ENCODE data around the gene ERBB3. TPM values are rescaled to one million over a fixed set of nuclear protein-coding genes. Genes with fewer than 3 reads are reported as not detected.

Gene ERBB3
- total and polyA plus RNA-seq, 2 donors = 1.4 to 4.3 TPM

GRCh38 chr12:56084958-56085543 is 5.1 kb downstream of the ERBB3 start:
- Histone ChIP-seq H3K36me3 (ENCODE audit: control insufficient read depth in 2 of 2, insufficient read depth in 2 of 2, low read length in 1 of 2) (no peaks in the 10 kb centered on the region), H3K4me1 (ENCODE audit: control insufficient read depth in 2 of 2, insufficient read depth in 2 of 2, low read length in 2 of 2) (peaks cover 6 to 8% of the 10 kb centered on the region in 2 donors), H3K9me3 (ENCODE audit: control insufficient read depth in 2 of 2, insufficient read depth in 1 of 2, low read length in 1 of 2) (peaks cover 0 to 8% of the 10 kb centered on the region in 2 donors), H3K27ac (ENCODE audit: low read depth in 1 of 2, low read length in 1 of 2) (no peak overlapping the region), H3K4me3 (ENCODE audit: low read length in 2 of 2) (no peak overlapping the region), H3K27me3 (ENCODE audit: control insufficient read depth in 2 of 2, insufficient read depth in 1 of 2, low read length in 1 of 2) (peaks cover 14 to 48% of the 10 kb centered on the region in 2 donors)
- 91% methylated on average over 15 of the region's 15 CpGs for WGBS
- peak in 1 of 9 donors; percentile 26 for DNase-seq (ENCODE audit: low read depth in 6 of 9, low spot score in 9 of 9)

GRCh38 chr12:56086096-56086495 is 6.1 kb downstream of the ERBB3 start:
- H3K36me3 ChIP-seq (ENCODE audit: control insufficient read depth in 2 of 2, insufficient read depth in 2 of 2, low read length in 1 of 2) = no peaks in the 10 kb centered on the region
- no peak overlapping the region for H3K4me3 ChIP-seq (ENCODE audit: low read length in 2 of 2)
- H3K4me1 ChIP-seq (ENCODE audit: control insufficient read depth in 2 of 2, insufficient read depth in 2 of 2, low read length in 2 of 2) = no peaks in the 10 kb centered on the region
- peaks cover 3 to 38% of the 10 kb centered on the region in 2 donors for H3K27me3 ChIP-seq (ENCODE audit: control insufficient read depth in 2 of 2, insufficient read depth in 1 of 2, low read length in 1 of 2)
- no peaks in the 10 kb centered on the region for H3K9me3 ChIP-seq (ENCODE audit: control insufficient read depth in 2 of 2, insufficient read depth in 1 of 2, low read length in 1 of 2)
- 89% methylated on average over 3 of the region's 3 CpGs for WGBS
- DNase-seq (ENCODE audit: low read depth in 6 of 9, low spot score in 9 of 9) = no peak
- no peak overlapping the region for H3K27ac ChIP-seq (ENCODE audit: low read depth in 1 of 2, low read length in 1 of 2)

GRCh38 chr12:56086608-56087007 is 6.6 kb downstream of the ERBB3 start:
- Histone ChIP-seq H3K36me3 (ENCODE audit: control insufficient read depth in 2 of 2, insufficient read depth in 2 of 2, low read length in 1 of 2) (no peaks in the 10 kb centered on the region), H3K27ac (ENCODE audit: low read depth in 1 of 2, low read length in 1 of 2) (no peak overlapping the region), H3K4me3 (ENCODE audit: low read length in 2 of 2) (no peak overlapping the region), H3K4me1 (ENCODE audit: control insufficient read depth in 2 of 2, insufficient read depth in 2 of 2, low read length in 2 of 2) (no peaks in the 10 kb centered on the region), H3K9me3 (ENCODE audit: control insufficient read depth in 2 of 2, insufficient read depth in 1 of 2, low read length in 1 of 2) (no peaks in the 10 kb centered on the region), H3K27me3 (ENCODE audit: control insufficient read depth in 2 of 2, insufficient read depth in 1 of 2, low read length in 1 of 2) (peaks cover 0 to 32% of the 10 kb centered on the region in 2 donors)
- DNase-seq (ENCODE audit: low read depth in 6 of 9, low spot score in 9 of 9) = no peak
- 93% methylated on average over 6 of the region's 6 CpGs for WGBS

- Histone ChIP-seq H3K27me3 (ENCODE audit: control insufficient read depth in 2 of 2, insufficient read depth in 1 of 2, low read length in 1 of 2) (peaks cover 0 to 26% of the 10 kb centered on the region in 2 donors), H3K27ac (ENCODE audit: low read depth in 1 of 2, low read length in 1 of 2) (no peak overlapping the region), H3K4me1 (ENCODE audit: control insufficient read depth in 2 of 2, insufficient read depth in 2 of 2, low read length in 2 of 2) (no peaks in the 10 kb centered on the region), H3K36me3 (ENCODE audit: control insufficient read depth in 2 of 2, insufficient read depth in 2 of 2, low read length in 1 of 2) (no peaks in the 10 kb centered on the region), H3K9me3 (ENCODE audit: control insufficient read depth in 2 of 2, insufficient read depth in 1 of 2, low read length in 1 of 2) (no peaks in the 10 kb centered on the region), H3K4me3 (ENCODE audit: low read length in 2 of 2) (no peak overlapping the region)
- 97% methylated on average over 6 of the region's 6 CpGs for WGBS
- no peak for DNase-seq (ENCODE audit: low read depth in 6 of 9, low spot score in 9 of 9)
Measured at GRCh38 chr12:56087220-56087619, 7.3 kb downstream of the ERBB3 start.

- Histone ChIP-seq H3K27ac (ENCODE audit: low read depth in 1 of 2, low read length in 1 of 2) (no peak overlapping the region), H3K36me3 (ENCODE audit: control insufficient read depth in 2 of 2, insufficient read depth in 2 of 2, low read length in 1 of 2) (no peaks in the 10 kb centered on the region), H3K4me3 (ENCODE audit: low read length in 2 of 2) (no peak overlapping the region), H3K9me3 (ENCODE audit: control insufficient read depth in 2 of 2, insufficient read depth in 1 of 2, low read length in 1 of 2) (no peaks in the 10 kb centered on the region), H3K27me3 (ENCODE audit: control insufficient read depth in 2 of 2, insufficient read depth in 1 of 2, low read length in 1 of 2) (peaks cover 2 to 14% of the 10 kb centered on the region in 2 donors), H3K4me1 (ENCODE audit: control insufficient read depth in 2 of 2, insufficient read depth in 2 of 2, low read length in 2 of 2) (peaks cover 3 to 6% of the 10 kb centered on the region in 2 donors)
- WGBS = 95% methylated on average over 6 of the region's 6 CpGs
- DNase-seq (ENCODE audit: low read depth in 6 of 9, low spot score in 9 of 9) = no peak
Measured at GRCh38 chr12:56097738-56098137, 17.8 kb downstream of the ERBB3 start.

GRCh38 chr12:56098592-56098991 is 18.6 kb downstream of the ERBB3 start:
- no peak overlapping the region for H3K27ac ChIP-seq (ENCODE audit: low read depth in 1 of 2, low read length in 1 of 2)
- no peaks in the 10 kb centered on the region for H3K9me3 ChIP-seq (ENCODE audit: control insufficient read depth in 2 of 2, insufficient read depth in 1 of 2, low read length in 1 of 2)
- no peak for DNase-seq (ENCODE audit: low read depth in 6 of 9, low spot score in 9 of 9)

GRCh38 chr12:56099787-56100186 is 19.8 kb downstream of the ERBB3 start:
- Histone ChIP-seq H3K9me3 (ENCODE audit: control insufficient read depth in 2 of 2, insufficient read depth in 1 of 2, low read length in 1 of 2) (peaks cover 0 to 5% of the 10 kb centered on the region in 2 donors), H3K27ac (ENCODE audit: low read depth in 1 of 2, low read length in 1 of 2) (no peak overlapping the region), H3K36me3 (ENCODE audit: control insufficient read depth in 2 of 2, insufficient read depth in 2 of 2, low read length in 1 of 2) (no peaks in the 10 kb centered on the region), H3K4me1 (ENCODE audit: control insufficient read depth in 2 of 2, insufficient read depth in 2 of 2, low read length in 2 of 2) (peaks cover 9 to 17% of the 10 kb centered on the region in 2 donors), H3K4me3 (ENCODE audit: low read length in 2 of 2) (no peak overlapping the region), H3K27me3 (ENCODE audit: control insufficient read depth in 2 of 2, insufficient read depth in 1 of 2, low read length in 1 of 2) (peaks cover 2 to 11% of the 10 kb centered on the region in 2 donors)
- WGBS = over 99% methylated on average over 4 of the region's 4 CpGs
- no peak for DNase-seq (ENCODE audit: low read depth in 6 of 9, low spot score in 9 of 9)

More at GRCh38 chr12:56098592-56098991, 18.6 kb downstream of the ERBB3 start:
- Histone ChIP-seq H3K4me3 (ENCODE audit: low read length in 2 of 2) (no peak overlapping the region), H3K27me3 (ENCODE audit: control insufficient read depth in 2 of 2, insufficient read depth in 1 of 2, low read length in 1 of 2) (peaks cover 2 to 11% of the 10 kb centered on the region in 2 donors), H3K36me3 (ENCODE audit: control insufficient read depth in 2 of 2, insufficient read depth in 2 of 2, low read length in 1 of 2) (no peaks in the 10 kb centered on the region), H3K4me1 (ENCODE audit: control insufficient read depth in 2 of 2, insufficient read depth in 2 of 2, low read length in 2 of 2) (peaks cover 9 to 15% of the 10 kb centered on the region in 2 donors)
- 94% methylated on average over 3 of the region's 3 CpGs for WGBS

GRCh38 chr12:56101045-56101444 is 21.1 kb downstream of the ERBB3 start:
- H3K27me3 ChIP-seq (ENCODE audit: control insufficient read depth in 2 of 2, insufficient read depth in 1 of 2, low read length in 1 of 2) = peaks cover 0 to 11% of the 10 kb centered on the region in 2 donors
- no peaks in the 10 kb centered on the region for H3K36me3 ChIP-seq (ENCODE audit: control insufficient read depth in 2 of 2, insufficient read depth in 2 of 2, low read length in 1 of 2)
- no peak overlapping the region for H3K27ac ChIP-seq (ENCODE audit: low read depth in 1 of 2, low read length in 1 of 2)
- DNase-seq (ENCODE audit: low read depth in 6 of 9, low spot score in 9 of 9) = no peak
- no peak overlapping the region for H3K4me3 ChIP-seq (ENCODE audit: low read length in 2 of 2)
- peaks cover 0 to 5% of the 10 kb centered on the region in 2 donors for H3K9me3 ChIP-seq (ENCODE audit: control insufficient read depth in 2 of 2, insufficient read depth in 1 of 2, low read length in 1 of 2)
- WGBS = 95% methylated on average over 14 of the region's 14 CpGs
- H3K4me1 ChIP-seq (ENCODE audit: control insufficient read depth in 2 of 2, insufficient read depth in 2 of 2, low read length in 2 of 2) = peaks cover 14 to 30% of the 10 kb centered on the region in 2 donors

GRCh38 chr12:56102683-56103065 is 22.7 kb downstream of the ERBB3 start:
- Histone ChIP-seq H3K9me3 (ENCODE audit: control insufficient read depth in 2 of 2, insufficient read depth in 1 of 2, low read length in 1 of 2) (peaks cover 0 to 5% of the 10 kb centered on the region in 2 donors), H3K4me3 (ENCODE audit: low read length in 2 of 2) (no peak overlapping the region), H3K4me1 (ENCODE audit: control insufficient read depth in 2 of 2, insufficient read depth in 2 of 2, low read length in 2 of 2) (peaks cover 15 to 37% of the 10 kb centered on the region in 2 donors), H3K27ac (ENCODE audit: low read depth in 1 of 2, low read length in 1 of 2) (peak overlapping the region; percentile 56 to 78), H3K27me3 (ENCODE audit: control insufficient read depth in 2 of 2, insufficient read depth in 1 of 2, low read length in 1 of 2) (no peaks in the 10 kb centered on the region), H3K36me3 (ENCODE audit: control insufficient read depth in 2 of 2, insufficient read depth in 2 of 2, low read length in 1 of 2) (peaks cover 7 to 16% of the 10 kb centered on the region in 2 donors)
- DNase-seq (ENCODE audit: low read depth in 6 of 9, low spot score in 9 of 9) = no peak
- WGBS = 100% methylated on average over 1 of the region's 1 CpG

Measured in thymus (tissue), 11 donors.